H1 (cell line): ENCODE data around the gene C1QL1.

Experiments
- CTCF ChIP-seq, 3 experiments: IDR thresholded peaks; 1 replicate in 2 of 3; 2 replicates in 1 of 3; pipeline versions ENCODE4 v1.5.1 to v1.6.1; 2011; ENCODE audit warnings: low read length in 3 of 3, mild to moderate bottlenecking in 3 of 3, inconsistent platforms in 2 of 3, low read depth in 1 of 3, moderate library complexity in 1 of 3; ENCODE audit not compliant: insufficient read depth in 1 of 3; ENCODE audit errors: control extremely low read depth in 1 of 3
- EP300 ChIP-seq, 2 experiments: IDR thresholded peaks; 1 replicate in 1 of 2; 2 replicates in 1 of 2; pipeline ENCODE4 v1.6.1; 2011 to 2012; ENCODE audit warnings: low read depth in 2 of 2, low read length in 2 of 2, mild to moderate bottlenecking in 2 of 2, borderline replicate concordance in 1 of 2, inconsistent platforms in 1 of 2, moderate library complexity in 1 of 2
- GABPA ChIP-seq: IDR thresholded peaks from 2 replicates; pipeline ENCODE4 v1.6.1; 2011; ENCODE audit warnings: mild to moderate bottlenecking, low read length, moderate library complexity, borderline replicate concordance; ENCODE audit not compliant: insufficient read depth
- POLR2A ChIP-seq, 2 experiments: IDR thresholded peaks; 1 replicate in 1 of 2; 2 replicates in 1 of 2; pipeline ENCODE4 v1.6.1; 2011; ENCODE audit warnings: low read depth in 2 of 2, low read length in 2 of 2, mild to moderate bottlenecking in 2 of 2; ENCODE audit errors: control extremely low read depth in 1 of 2
- SIX5 ChIP-seq: IDR thresholded peaks from 2 replicates; pipeline ENCODE4 v1.6.1; 2011; ENCODE audit warnings: mild to moderate bottlenecking, low read depth, low read length
- TF ChIP-seq, protein P1 (sequence below): IDR thresholded peaks from 2 replicates; pipeline ENCODE4 v1.6.1; 2011; ENCODE audit warnings: low read length, improper control_type of control experiment
- TF ChIP-seq, protein P2 (sequence below): IDR thresholded peaks from 2 replicates; pipeline ENCODE4 v1.6.1; 2011; ENCODE audit warnings: low read depth, mild to moderate bottlenecking, low read length; ENCODE audit not compliant: insufficient read depth

GRCh38 chr17:44912763-44913544 is 55.1 kb downstream of the C1QL1 start:
- TF ChIP-seq, protein P1, sequence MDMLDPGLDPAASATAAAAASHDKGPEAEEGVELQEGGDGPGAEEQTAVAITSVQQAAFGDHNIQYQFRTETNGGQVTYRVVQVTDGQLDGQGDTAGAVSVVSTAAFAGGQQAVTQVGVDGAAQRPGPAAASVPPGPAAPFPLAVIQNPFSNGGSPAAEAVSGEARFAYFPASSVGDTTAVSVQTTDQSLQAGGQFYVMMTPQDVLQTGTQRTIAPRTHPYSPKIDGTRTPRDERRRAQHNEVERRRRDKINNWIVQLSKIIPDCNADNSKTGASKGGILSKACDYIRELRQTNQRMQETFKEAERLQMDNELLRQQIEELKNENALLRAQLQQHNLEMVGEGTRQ: no peak
- TF ChIP-seq EP300 (IDR thresholded peaks at IDR 0.05; ENCODE audit: borderline replicate concordance in 1 of 2, low read depth in 2 of 2, low read length in 2 of 2) (no peak), POLR2A (IDR thresholded peaks at IDR 0.05; ENCODE audit: control extremely low read depth in 1 of 2, low read depth in 2 of 2, low read length in 2 of 2) (no peak), CTCF (IDR thresholded peaks at IDR 0.05; ENCODE audit: control extremely low read depth in 1 of 3, insufficient read depth in 1 of 3, low read depth in 1 of 3, low read length in 3 of 3) (no peak), SIX5 (no peak), GABPA (no peak)
- TF ChIP-seq, protein P2, sequence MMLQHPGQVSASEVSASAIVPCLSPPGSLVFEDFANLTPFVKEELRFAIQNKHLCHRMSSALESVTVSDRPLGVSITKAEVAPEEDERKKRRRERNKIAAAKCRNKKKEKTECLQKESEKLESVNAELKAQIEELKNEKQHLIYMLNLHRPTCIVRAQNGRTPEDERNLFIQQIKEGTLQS: no peak
